A204.1 (cell line): Measurements from ENCODE around the gene FANCE.

ENCODE experiments used
- FAIRE-seq: peaks from 2 replicates; lab custom pipeline; 2012; peaks lifted over from hg19 to GRCh38; lab: Jason Lieb, UNC

The FANCE gene

DNA sequence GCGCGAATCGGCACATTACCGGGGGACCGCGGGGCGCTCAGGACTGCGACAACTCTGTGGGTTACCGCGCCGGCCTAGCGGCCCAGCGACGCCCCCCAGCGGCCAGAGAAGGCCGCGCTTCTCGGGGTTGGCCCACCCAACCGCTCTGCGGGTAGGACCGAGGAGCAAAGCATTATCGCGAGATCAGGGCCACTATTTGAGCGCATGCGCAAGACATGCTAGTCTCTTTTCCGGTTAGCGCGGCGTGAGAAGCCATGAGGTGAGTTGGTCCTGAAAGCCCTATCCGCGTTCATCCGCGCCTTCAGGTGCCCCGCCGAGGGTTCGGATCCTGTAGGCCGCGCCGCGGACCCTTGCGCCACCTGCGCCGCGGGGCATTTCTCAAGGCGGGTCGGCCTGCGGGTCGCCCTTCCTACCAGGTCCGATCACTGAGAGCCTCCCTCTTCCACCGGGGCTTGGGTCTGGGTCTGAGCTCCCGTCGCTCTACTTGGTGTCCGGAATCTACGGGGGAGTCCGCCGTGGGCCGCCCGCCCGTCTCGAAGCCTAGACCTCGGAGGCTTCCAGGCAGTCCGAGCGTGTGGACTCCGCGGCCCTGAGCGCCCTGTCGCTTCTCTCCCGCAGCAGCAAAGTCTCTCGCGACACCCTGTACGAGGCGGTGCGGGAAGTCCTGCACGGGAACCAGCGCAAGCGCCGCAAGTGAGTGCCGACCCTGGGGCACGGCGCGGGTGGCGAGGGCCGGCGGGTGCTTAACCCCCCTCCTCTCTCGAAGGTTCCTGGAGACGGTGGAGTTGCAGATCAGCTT is 16.2 kb downstream of the FANCE start, which contains the start of gene RPL10A:
Gene RPL10A, plus strand, starts transcription at position 221 of the 799 bp plus-strand sequence. Its CDS starts 34 bp downstream, at position 255.
- no peak for FAIRE-seq

DNA sequence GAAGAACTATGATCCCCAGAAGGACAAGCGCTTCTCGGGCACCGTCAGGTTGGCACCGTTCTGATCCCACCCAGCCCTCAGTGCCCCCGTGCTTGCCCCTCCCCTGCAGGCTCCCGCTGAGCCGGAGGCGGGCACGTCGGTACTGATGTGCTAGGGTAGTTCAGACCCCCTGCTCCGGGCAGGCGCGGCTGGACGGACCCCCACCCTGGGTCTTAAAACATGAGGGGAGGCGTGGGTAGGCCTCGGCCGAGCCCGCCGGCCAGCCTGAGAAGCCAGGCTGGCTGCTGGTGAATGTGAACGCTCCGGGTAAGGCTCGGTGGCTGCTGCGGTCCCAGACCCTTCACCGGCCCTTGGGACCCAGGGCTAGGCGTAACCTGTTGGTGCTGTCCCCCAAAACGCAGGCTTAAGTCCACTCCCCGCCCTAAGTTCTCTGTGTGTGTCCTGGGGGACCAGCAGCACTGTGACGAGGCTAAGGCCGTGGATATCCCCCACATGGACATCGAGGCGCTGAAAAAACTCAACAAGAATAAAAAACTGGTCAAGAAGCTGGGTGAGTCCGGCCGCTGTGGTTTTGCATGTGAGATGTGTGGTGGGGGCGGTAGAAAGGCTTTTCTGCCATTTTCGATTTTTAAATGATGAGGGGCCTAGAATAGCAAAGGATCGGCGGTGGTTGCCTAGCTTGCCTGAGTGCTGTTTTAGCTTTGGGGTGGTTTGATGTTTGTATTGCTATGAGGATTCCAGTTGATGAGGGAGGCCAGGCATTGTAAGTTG is 17.0 kb downstream of the FANCE start:
- no peak for FAIRE-seq

DNA sequence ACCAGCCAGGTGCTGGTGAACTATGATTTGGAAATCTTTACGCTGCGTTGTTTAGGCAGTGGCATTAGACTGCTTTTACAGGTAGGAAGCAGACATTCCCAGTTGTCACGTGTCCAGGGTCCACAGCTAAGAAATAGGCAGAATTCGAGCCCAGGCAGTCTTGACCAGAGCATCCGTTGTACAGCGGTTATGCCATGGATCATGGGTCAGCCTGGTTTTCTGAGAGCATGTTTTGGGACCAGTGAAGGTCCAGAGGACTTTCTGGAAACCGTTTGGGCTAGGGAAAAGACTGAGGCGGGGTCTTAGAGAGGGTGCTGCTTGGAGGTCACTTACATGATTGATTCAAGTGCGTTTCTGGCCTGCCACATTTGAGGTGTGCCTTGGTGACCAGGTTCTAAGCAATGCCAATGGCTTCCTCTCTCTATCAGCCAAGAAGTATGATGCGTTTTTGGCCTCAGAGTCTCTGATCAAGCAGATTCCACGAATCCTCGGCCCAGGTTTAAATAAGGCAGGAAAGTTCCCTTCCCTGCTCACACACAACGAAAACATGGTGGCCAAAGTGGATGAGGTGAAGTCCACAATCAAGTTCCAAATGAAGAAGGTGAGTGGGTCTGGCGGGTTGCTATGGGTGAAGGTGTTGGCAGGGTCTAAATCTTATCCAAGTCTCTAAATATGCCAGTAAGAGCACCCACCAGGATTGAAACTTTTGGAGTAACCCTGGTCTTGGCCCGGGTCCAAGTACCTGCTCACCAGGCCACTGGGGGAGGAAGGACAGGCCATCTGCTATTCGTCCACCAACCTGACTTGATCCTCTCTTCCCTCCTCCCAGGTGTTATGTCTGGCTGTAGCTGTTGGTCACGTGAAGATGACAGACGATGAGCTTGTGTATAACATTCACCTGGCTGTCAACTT is 17.9 kb downstream of the FANCE start:
- FAIRE-seq, result no peak

DNA sequence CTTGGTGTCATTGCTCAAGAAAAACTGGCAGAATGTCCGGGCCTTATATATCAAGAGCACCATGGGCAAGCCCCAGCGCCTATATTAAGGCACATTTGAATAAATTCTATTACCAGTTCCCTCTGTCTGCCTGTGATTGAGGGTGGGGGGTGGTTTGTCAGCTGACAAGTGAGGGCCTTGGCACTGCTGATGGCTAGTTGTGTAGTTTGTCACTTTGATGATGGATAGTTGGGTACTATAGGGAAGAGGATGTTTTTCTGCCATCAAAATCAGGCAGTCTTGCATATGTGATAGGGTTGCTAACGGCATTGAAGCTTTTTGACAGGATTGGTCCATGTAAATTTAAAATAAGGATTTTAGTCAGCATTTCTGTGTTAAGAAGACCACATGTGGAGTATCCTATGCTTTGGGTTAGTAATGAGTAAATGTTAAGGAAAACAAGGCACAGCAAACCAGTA is 18.6 kb downstream of the FANCE start:
- FAIRE-seq, result no peak

DNA sequence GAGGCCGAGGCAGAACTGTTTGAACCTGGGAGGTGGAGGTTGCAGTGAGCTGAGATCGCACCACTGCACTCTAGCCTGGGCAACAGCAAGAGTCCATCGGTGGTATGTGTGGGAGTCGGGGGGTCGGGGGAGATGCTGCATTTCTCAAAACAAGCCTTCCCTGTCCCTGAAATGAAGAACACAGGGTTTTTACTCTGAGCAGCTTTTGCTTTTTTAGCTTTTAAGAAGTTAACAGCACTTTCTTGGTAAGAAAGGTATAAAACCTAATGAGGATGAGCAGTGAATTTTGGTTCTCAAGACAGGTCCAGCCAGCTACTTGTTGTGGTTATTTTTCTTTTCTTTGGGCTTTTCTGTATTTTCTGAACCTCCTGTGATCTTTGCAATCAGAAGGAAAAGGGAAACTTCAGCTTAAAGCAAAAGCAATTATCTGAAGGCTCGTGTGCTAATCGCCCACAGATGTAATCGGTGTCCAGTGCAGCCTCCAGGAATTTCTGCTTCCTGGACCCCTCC is 19.8 kb downstream of the FANCE start:
- FAIRE-seq, result no peak

DNA sequence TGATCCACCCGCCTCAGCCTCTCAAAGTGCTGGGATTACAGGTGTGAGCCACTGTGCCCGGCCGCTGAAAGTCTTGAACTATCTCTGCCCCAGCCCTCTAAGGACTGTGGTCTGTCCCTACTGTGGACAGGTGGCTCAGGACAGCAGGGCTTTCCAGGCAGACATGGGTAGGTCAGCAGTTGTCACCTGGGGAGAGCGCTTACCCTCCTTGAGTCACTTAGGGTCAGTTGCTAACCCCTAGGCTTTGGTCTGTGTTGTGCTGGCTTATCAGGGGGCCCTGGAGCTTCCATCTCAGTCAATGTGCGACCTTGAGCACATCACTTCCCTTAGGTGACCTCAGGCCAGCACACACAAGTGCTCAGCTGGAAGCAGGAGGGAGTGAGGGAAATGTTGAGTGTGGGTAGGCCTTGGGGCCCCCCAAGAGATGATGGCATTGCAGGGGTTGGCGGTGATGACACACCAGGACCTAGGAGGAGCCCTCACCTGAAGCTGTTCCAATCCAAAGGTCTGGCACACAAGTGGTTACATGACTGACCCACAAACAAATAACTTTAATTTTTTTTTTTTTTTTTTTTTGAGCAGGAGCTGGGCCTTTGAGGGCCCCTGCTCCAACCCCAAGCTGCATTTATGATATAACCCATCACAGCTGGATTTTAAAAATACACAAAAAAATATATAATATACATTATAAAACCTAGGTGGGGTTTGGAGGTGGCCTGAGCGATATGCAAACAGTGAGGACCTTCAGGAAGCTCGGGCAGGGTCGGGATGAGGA is 21.1 kb downstream of the FANCE start:
- no peak for FAIRE-seq

DNA sequence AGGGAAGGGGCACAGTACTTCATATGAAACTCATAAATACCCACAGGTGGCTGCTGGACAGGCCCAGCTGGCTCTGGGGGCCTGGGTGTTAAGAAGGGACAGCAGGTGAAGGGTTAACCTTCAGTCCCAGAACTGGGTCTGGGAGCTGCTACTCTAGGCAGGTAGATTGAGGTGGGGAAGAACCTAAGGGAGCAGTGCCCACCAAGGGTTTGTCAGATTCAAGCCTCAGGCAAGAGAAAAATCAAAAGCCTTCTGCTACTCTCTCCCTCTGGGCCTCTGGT is 21.7 kb downstream of the FANCE start:
- no peak for FAIRE-seq

DNA sequence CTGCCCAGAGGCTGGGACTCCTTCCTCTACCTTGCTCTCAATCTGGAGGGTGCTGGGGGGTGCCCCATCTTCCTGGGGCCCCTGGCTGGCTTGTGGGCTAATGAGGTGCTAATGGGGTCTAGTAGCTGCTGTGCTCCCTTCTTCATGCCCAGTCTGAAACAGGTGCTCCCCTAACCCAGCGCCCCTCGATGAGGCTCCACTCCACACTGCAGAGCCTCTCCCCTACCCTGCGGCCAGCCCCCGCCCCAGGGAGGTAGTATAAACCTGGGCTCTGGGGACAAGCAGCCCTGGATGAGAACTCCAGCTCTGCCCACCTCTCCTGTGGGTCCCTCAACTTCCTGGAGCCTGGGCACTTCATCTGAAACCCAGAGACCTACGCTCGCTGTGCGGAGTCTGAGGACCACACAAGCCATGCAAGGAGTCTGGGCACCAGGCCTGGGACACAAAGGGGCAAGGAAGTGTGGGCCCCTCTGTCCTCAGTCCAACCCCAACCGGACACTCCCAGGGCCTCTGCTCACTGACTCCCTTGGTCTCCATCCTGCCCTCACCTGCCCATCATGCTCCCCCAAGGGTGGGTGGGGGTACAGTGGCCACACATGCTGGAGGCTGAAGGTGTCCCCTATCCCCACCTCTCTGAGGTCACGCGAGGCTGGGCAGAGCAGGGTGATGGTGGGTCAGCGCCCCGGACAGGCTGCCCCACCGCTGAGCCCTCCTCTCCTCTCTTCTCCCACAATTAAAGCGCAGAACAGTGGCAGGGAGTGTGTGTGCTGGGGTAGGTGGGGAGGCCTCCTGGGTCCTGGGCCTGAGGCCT is 22.2 kb downstream of the FANCE start:
- FAIRE-seq, result no peak

DNA sequence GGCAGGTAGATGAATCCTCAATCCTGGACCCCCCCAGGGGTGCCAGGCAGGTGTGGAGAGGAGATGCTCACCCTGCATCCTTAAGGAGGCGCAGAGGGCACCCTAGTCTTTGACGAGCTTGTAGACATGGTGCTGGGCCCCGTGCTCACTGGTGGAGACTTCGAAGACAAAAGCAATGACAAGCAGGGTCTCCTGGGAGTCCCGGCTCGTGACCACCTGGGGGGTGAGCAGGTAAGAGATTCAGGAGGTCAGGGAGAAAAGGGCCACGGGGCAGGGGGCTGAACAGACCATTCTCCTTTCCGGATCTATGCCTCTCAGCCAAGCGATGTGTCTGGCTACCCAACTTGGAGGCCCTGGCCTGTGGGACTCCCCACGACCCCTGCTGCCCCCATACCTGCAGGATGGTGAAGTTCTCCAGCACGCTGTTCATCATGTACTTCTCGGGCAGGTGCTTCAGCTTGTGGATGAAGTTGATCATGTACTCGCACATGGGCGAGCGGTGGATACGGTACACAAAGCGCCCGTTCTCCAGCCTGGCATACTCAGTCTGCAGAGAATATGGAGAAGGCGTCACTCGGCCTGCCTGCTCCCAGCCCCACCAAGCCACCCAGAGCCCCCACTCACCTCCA is 22.9 kb downstream of the FANCE start:
- FAIRE-seq, result no peak

DNA sequence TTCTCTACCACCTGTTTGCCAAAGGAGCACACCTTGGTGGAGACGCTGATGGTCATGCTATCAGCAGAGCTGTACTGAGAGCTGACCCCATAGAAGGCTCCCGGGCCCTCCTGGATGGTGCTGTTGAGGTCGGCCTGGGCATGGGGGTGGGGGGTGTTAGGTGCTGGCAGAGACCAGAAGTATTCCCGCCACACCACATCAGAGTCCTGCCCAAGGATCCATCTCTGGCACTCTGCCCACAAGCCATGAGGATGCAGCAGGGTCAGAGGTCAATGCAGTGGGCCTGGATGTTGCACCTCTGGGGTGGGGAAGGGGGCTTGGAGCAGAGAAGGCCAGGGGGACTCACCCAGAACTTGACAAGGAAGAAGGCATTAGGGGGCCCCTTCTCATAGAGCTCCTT is 23.4 kb downstream of the FANCE start:
- FAIRE-seq, result no peak

DNA sequence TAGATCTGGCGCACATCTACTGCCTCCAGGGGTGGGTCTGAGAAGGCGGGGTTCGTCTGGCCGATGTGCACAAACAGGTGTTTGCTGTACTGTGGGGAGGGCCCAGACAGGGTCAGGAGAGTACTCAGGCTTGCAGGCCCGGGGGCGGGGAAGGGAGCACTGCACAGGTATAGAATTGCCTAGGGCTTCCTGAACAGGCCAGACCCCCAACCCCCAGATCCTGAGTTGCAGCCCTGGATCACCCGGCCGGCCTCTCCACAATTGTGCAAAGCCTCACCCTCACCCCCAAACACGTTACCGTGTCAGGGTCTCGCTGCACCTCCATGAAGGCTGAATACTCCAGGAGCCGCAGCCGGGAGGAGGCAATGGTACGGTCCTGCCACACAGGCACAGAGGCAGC is 23.9 kb downstream of the FANCE start:
- no peak for FAIRE-seq

DNA sequence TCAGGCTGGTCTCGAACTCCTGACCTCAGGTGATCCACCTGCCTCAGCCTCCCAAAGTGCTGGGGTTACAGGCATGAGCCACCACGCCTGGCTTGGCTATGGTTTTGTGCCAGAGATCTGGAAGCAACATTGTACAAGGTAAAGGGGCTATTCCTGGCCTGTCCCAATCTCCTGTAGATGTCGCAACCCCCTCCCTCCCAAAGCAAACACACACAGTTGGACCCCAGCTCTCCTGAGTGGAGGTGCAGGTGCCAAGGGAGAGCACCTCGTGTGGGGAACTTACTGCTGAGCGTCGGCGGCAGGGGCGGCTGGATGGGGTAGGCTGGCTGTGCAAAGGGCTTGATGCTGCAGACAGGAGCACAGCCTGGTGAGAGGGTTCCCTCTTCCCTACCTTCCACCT is 24.9 kb downstream of the FANCE start:
- FAIRE-seq, result no peak

DNA sequence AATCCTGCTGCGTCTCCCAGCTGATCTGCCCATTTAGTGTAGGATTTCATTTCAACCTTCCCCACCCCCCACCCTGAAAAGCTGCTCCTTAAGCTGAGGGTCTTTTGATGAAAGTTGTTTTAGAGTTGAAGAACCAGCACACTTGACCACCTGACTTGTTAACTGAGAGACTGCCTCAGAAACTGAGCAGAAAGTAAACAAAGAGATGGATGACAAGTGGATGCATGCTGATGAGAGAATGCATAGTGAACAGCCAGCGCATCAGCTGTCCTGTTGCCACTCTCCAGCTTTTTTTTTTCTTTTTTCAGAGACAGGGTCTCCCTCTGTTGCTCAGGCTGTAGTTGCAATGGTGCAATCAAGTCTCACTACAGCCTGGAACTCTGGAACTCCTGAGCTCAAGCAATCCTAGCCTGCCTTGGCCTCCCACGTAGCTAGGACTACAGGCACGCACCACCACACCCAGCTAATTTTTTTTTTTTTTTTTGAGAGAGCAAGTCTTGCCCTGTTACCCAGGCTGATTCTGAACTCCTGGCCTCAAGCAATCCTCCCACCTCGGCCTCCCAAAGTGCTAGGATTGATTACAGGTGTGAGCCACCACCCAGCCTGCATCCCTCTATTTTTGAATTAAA is 25.5 kb downstream of the FANCE start:
- no peak for FAIRE-seq

DNA sequence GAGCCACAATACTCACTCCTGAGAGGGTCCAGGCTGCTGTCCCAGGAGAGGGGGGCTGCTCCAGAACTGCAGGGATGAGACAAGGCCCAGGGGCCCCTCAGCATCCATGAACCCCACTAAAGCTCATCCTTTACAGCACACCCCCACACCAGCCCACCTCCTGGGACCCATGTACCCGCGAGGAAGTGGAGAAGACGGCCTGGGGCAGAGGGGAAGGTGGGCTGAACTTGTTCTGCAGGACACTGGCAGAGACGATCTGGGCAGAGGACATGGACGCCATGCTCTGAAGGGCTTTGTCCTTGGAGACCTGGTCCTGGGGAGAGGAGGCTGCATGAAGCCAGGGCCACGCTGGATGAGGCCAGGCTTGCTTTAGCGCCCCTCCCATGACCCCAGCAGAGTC is 26.1 kb downstream of the FANCE start:
- no peak for FAIRE-seq

DNA sequence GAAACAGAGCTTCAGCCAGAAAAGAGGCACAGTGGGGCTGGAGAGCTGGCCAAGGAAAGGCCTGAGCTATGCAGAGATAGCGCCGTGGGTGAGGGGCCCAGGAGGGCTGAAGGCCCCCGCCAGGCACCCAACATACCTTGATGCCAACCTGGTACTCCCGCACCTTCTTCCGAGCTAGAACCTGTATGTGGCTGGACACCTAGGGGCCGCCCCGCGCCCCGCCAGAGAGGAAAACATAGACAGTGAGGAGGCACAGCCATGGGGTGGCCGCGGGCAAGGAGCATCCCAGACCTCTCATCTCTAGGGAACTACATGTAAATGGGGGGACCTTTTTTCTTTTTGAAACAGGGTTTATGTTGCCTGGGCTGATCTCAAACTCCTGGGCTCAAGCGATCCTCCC is 28.0 kb downstream of the FANCE start:
- no peak for FAIRE-seq

DNA sequence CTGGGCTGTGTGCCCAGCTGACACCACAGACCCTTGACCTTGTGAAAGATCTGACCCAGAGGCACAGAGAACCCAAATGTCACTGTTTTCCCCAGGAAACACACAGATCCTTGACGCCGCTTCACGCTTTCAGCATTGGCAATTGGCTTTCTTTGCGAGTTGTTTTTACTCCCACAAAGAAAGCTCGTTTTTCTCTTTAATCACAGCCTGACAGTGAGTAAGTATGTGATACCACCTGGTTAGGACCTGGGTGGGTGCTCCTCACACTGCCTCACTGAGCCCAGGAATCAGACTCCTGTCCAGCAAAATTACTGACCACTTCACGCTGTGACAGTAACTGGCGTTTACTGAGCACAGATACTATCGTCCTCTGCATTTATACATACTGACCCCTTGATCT is 29.1 kb downstream of the FANCE start:
- FAIRE-seq, result no peak

DNA sequence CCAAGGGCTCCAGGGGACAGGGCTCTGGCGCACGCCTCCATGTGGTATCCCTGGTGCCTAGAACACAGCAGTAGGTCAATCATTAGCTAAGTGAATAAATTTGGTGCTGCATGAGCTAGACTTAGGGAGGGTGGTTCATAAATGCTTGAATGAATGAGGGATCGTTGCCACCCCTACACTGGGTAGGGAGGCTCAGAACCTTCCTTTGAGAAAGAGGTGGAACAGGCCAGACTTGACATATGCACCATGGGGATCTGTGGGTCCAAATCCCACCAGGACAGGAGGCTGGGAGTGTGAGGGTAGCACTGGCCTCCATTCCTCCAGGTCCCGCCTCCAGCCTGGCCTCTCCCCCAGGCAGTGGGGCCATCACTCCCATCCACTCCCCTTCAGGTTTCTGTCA is 30.9 kb downstream of the FANCE start:
- no peak for FAIRE-seq

DNA sequence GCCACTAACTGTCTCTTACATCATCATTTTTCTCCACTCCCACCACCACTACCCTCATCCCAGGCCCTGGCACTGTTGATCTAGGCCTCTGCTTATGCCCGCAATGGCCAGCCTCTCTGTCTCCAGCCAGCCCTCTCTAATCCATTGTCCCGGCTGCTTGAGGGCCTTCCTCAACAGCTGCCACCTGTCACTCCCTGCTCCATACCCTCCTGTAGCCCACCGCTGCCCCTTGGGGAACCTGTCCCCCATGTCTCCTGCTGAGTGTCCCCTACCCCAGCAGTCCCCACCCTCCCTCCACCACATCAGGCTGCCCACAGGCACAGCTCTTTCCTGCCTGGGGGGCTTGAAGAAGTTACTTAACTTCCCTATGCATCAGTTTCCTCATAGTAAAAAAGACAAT is 31.4 kb downstream of the FANCE start:
- FAIRE-seq, result no peak

DNA sequence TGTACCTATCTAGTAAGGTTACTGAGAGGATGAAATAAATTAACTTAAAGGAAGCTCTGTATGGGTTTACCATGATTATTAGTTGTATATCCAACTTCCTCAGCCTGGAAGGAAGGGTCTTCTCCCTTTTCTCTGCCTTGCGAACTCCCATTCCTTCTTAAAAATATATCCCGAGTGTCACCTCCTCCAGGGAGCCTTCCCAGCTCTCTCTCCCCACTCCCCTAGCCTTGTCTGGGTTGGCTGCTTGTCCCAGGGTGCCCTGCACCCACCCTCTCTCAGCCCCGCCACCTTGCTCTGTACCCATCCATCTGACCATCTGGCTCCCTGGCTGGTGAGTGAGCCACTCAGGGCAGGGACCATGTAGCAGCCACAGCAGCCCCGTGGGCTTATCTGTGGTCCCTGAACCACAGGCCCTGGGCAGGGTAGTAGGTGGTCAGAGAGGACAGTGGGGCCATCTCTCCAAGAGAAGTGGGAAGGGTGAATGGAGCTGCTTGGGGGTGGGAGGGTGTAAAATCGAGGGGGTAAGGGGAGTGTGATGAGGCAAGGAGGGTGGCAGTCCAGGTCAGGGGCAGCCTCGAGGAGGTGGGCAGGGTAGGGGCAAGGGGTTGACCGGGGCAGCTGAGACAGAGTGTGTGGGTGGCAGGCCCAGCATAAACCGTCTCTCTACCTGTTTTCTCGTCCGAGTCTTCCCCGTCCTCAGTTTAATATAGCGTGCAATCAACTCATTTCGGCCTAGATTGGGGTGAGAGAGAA is 31.9 kb downstream of the FANCE start:
- no peak for FAIRE-seq
